OCI-LY1 (cell line): ENCODE data around the gene FNIP2.

Experiments
- CTCF ChIP-seq: fragments of 200-600 bp; sonication (generic), shearing (Covaris generic); IDR thresholded peaks from 2 replicates; pipeline ENCODE4 v1.5.1; 2017; ENCODE audit warnings: mild to moderate bottlenecking, antibody characterized with exemption, low read length, moderate library complexity, mixed read lengths
- EZH2 ChIP-seq: fragments of 200-600 bp; sonication (generic), shearing (Covaris generic); IDR thresholded peaks from 2 replicates; pipeline ENCODE4 v1.8.0; 2017; ENCODE audit warnings: borderline replicate concordance, mixed run types, mild to moderate bottlenecking, antibody characterized with exemption, low read length, moderate library complexity, mixed read lengths

DNA sequence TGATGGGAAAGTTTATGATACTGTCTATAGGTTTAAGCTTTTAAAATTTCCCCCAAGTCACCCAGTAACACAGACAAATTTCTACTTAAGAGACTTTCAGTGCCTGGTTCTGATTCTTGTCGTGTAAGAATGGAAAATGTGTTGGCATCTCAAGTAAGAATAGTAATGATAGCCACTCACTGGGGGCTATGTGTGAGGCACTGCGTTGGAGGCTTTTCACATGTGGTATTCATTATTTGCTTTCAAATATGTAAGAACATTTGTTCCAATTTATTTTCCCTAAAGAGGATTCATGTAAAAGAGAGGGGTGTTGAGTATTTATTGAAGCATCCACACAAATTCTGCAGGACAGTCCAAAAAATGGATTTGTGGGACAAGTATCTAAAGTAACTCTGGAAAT, 143.6 kb downstream of the FNIP2 start:
- no peak for TF ChIP-seq CTCF
- TF ChIP-seq EZH2: no peak
